DND-41 (cell line): ENCODE data around the gene DISC1.

Source experiments
- CTCF ChIP-seq: IDR thresholded peaks from 2 replicates; pipeline ENCODE4 v1.5.1; 2012; ENCODE audit warnings: borderline replicate concordance, low read length, moderate library complexity, mild to moderate bottlenecking; ENCODE audit not compliant: poor library complexity, severe bottlenecking; ENCODE audit errors: extremely low read depth
- EZH2 ChIP-seq: IDR thresholded peaks from 3 replicates; pipeline ENCODE4 v1.6.1; 2012; ENCODE audit warnings: borderline replicate concordance, low read depth, mild to moderate bottlenecking, moderate library complexity, low read length, inconsistent platforms; ENCODE audit not compliant: severe bottlenecking

DNA sequence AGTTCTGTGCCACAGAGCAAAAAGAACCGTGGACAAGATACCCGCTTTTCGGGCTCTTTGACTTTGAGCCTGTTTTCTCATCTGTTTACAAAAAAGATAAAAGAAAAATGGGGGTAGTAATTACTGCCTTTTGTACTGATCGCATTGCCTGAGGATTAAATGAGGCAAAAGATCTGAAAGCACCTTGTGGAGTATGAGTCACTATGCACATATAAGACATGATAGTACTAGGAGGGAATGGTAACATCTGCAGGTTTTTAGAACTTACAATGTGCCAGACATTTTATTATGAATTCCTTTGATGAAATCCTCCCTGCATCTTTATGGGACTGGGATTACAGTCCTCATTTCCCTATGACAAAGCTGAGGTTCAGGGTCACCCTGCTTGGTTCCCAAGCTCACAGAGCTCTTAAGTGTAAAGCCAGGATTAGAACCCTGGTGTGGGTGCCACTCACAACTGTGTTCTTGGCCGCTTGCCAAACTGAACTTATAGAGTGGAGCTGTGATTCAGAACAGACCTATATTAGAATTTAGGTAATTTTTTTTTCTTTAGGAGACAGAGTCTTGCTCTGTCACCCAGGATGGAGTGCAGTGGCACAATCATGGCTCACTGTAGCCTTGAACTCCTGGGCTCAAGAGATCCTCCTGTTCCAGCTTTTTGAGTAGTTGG, 1.8 kb downstream of the DISC1 start:
- TF ChIP-seq CTCF: no peak
- TF ChIP-seq EZH2: no peak
